ENCODE data around the gene TMEM186.

DNA sequence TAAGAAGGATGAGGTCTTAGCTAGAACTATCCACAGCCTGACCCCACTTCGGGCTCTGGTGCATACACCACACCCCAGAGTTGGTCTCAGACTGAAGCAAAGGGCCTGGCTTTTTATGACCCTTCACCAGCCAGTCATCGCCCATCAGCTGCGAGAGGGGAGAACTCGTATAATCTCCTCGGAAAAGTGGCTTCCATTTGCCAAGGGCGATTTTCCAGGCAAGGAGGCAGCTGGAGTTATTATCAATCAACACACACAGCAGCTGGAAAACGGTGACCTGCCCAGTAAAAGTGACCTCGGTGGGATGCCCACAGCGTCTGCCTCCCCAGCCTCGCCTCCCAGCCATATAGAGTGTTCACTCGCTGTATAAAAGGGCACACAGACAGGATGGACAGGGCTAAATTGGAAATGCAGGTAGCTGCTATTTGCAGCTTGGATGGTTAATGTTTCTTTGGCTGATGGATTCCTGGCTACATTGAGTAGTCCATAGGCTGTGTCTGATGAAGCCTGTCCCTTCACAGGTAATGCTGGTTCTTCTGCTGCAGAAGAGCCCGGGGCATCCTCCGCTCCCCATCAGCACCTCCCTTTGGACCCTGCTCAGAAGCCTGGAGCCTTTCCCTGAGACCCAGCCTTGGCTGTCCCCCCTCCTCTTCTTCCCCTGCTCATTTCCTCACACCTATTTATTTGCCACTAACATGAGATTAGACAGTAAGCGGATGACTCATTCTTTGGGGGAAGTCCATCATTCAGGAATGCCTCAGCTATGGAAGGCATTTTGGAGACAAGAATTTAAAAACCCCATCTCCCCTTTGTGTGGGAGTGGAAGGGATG, 45.7 kb downstream of the TMEM186 start:
- TF ChIP-seq, protein P1, sequence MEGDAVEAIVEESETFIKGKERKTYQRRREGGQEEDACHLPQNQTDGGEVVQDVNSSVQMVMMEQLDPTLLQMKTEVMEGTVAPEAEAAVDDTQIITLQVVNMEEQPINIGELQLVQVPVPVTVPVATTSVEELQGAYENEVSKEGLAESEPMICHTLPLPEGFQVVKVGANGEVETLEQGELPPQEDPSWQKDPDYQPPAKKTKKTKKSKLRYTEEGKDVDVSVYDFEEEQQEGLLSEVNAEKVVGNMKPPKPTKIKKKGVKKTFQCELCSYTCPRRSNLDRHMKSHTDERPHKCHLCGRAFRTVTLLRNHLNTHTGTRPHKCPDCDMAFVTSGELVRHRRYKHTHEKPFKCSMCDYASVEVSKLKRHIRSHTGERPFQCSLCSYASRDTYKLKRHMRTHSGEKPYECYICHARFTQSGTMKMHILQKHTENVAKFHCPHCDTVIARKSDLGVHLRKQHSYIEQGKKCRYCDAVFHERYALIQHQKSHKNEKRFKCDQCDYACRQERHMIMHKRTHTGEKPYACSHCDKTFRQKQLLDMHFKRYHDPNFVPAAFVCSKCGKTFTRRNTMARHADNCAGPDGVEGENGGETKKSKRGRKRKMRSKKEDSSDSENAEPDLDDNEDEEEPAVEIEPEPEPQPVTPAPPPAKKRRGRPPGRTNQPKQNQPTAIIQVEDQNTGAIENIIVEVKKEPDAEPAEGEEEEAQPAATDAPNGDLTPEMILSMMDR (IDR thresholded peaks at IDR 0.05), result no peak
- no peak for TF ChIP-seq EP300 (IDR thresholded peaks at IDR 0.05)

All from gastroesophageal sphincter (tissue), 3 donors.